ENCODE data around the gene TECTB. TPM values are rescaled to one million over a fixed set of nuclear protein-coding genes. Genes with fewer than 3 reads are reported as not detected.
A peak's percentile ranks its signal among the peaks of the same experiment; 100 is the strongest.

TECTB gene
- total RNA-seq, 1 experiment from 2014 or later = 0.07 TPM

DNA sequence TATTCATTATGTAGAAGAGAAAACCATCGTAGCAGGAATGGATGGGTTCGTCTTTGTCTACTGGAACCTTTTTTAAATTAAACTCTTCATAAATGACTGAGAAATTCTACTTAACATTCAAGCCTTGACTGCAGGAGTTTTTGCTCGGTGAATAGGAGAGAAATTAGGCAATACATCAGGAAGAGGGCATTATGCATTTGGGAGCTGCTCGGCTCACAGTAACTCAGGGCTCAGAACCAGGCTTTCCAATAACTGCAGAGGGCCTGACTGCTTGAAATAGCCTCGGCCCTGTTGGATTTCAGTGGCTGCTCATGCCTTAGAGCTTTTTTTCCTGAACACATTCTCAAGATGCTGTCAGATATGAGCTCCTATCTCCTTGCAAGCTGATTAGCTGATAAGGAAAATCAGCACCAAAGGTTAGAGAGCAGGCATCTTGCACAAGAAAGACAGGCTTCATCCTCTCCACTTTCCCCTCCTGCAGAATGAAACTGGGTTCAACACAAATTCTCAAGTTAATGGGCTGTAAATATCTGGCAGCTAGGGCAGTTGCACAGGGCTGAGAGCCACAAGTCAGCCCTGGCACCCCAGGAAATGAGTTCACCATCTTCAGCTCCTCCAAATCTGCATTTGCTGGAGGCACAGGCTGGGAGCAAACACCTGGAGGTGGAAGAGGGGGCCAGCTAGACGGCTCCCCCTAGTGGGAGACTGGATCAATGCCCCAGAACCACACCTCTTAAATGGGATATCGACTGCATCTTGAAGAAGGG lies 24.3 kb downstream of the TECTB start:
- TF ChIP-seq RAD21 (IDR thresholded peaks at IDR 0.05; ENCODE audit: low read depth) = peak; percentile 84
- no peak for TF ChIP-seq ZBTB33 (IDR thresholded peaks at IDR 0.05; ENCODE audit: extremely low read depth, insufficient replicate concordance, low read length)
- no peak for TF ChIP-seq POLR2A (IDR thresholded peaks at IDR 0.05; ENCODE audit: borderline replicate concordance, extremely low read depth, insufficient read depth, insufficient read length)
- no peak for TF ChIP-seq TCF7L2 (IDR thresholded peaks at IDR 0.05; ENCODE audit: borderline replicate concordance, extremely low read depth, insufficient read depth, insufficient read length)
- no peak for TF ChIP-seq EGR1 (IDR thresholded peaks at IDR 0.05; ENCODE audit: low read depth)
- TF ChIP-seq, protein P1, sequence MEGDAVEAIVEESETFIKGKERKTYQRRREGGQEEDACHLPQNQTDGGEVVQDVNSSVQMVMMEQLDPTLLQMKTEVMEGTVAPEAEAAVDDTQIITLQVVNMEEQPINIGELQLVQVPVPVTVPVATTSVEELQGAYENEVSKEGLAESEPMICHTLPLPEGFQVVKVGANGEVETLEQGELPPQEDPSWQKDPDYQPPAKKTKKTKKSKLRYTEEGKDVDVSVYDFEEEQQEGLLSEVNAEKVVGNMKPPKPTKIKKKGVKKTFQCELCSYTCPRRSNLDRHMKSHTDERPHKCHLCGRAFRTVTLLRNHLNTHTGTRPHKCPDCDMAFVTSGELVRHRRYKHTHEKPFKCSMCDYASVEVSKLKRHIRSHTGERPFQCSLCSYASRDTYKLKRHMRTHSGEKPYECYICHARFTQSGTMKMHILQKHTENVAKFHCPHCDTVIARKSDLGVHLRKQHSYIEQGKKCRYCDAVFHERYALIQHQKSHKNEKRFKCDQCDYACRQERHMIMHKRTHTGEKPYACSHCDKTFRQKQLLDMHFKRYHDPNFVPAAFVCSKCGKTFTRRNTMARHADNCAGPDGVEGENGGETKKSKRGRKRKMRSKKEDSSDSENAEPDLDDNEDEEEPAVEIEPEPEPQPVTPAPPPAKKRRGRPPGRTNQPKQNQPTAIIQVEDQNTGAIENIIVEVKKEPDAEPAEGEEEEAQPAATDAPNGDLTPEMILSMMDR (IDR thresholded peaks at IDR 0.05 in 2 of 3, conservative IDR thresholded peaks at IDR 0.05 in 1 of 3; ENCODE audit: borderline replicate concordance in 1 of 3, insufficient read depth in 1 of 3, low read depth in 2 of 3, low read length in 2 of 3) = peak; percentile 80 to 100 (median 99); a peak in 5 of 6 replicates
- no peak for TF ChIP-seq ZFX (IDR thresholded peaks at IDR 0.05)
- BruUV-seq (replicated peaks) = no TSS peak
- no peaks in the 10 kb centered on the region for H3K27me3 ChIP-seq (ENCODE audit: insufficient read depth, low read length)
- peaks cover 0 to 6% of the 10 kb centered on the region in 2 experiments; a peak in 2 of 4 replicates for H3K4me1 ChIP-seq (ENCODE audit: control insufficient read depth in 1 of 2, insufficient read depth in 2 of 2, low read length in 2 of 2)
- H4K20me1 ChIP-seq (ENCODE audit: insufficient read depth) = no peaks in the 10 kb centered on the region
- no peak overlapping the region for H3K27ac ChIP-seq (ENCODE audit: low read depth, low read length)
- no peaks in the 10 kb centered on the region for H3K79me2 ChIP-seq (ENCODE audit: insufficient read depth, low read length)
- ATAC-seq (peak; percentile 97), DNase-seq (ENCODE audit: low read depth, low spot score) (peak; percentile 59)
- CTCF ChIA-PET = interaction anchor here (0.7 to 2.7 kb wide), 13 partner anchors 9 to 191 kb away, joined by 3 to 26 read pairs (median 5); no protein-coding TSS in a partner anchor
- POLR2A ChIA-PET = no interaction called here
- H2AFZ ChIP-seq (ENCODE audit: low read depth, low read length, poor library complexity, severe bottlenecking) = peak overlapping the region; percentile 67
- RAD21 ChIA-PET (ENCODE audit: low non-redundant PET in 1 of 2, low total read pairs in 2 of 2, uncharacterized antibody in 2 of 2, unreplicated experiment in 2 of 2) = interaction anchor here in 1 of 2 experiments (1.3 kb wide), 1 partner anchor 127 kb away, joined by 3 read pairs; no protein-coding TSS in a partner anchor
- intact Hi-C loops (cut with micrococcal nuclease) = loop anchor here (1.0 to 5.0 kb wide), 2 partner anchors 125 to 167 kb away; partner anchors contain the start of gene GPAM
- H3K9me3 ChIP-seq (ENCODE audit: control insufficient read depth in 1 of 2, insufficient read depth in 1 of 2, low read depth in 1 of 2, low read length in 2 of 2) = no peaks in the 10 kb centered on the region
- H3K9me2 ChIP-seq (ENCODE audit: insufficient read depth) = no peaks in the 10 kb centered on the region
- peak overlapping the region; percentile 4; the same call in 1 of the 2 replicates for H3K4me2 ChIP-seq (ENCODE audit: low read length)
- H3K4me3 ChIP-seq (replicated peaks in 1 of 2; ENCODE audit: low read depth in 1 of 2, low read length in 2 of 2) = no peak overlapping the region
- H3K9ac ChIP-seq (ENCODE audit: low read length) = no peak overlapping the region
- H3K36me3 ChIP-seq (ENCODE audit: control insufficient read depth in 1 of 2, insufficient read depth in 2 of 2, low read length in 2 of 2) = no peaks in the 10 kb centered on the region

Measured in HCT116 (cell line).